Fibroblast of villous mesenchyme (primary cell): Measurements from ENCODE around the gene ZNF426. TPM values are rescaled to one million over a fixed set of nuclear protein-coding genes. Genes with fewer than 3 reads are reported as not detected.

ENCODE experiments used
- DNase-seq: peaks from one replicate; pipeline ENCODE4 v3.0.0-alpha.2; 2010; ENCODE audit warnings: low read depth
- H3K4me3 ChIP-seq: 2 replicates; pipeline ENCODE4 v1.5.1; 2011; ENCODE audit warnings: low read depth, mild to moderate bottlenecking, low read length
- total RNA-seq: library from RNA; depleted of rRNA; stranded (reverse); fragments of >200 nt; gene quantifications from 2 replicates; pipeline ENCODE4 v1.2.3, GENCODE V29; 2012
- TF ChIP-seq, protein P1 (sequence below): IDR thresholded peaks from 2 replicates; pipeline ENCODE4 v1.5.1; 2012; ENCODE audit warnings: low read depth, mild to moderate bottlenecking, low read length; ENCODE audit not compliant: insufficient read depth

ZNF426 gene
- total RNA-seq, 1 donor: 24.2 TPM

DNA sequence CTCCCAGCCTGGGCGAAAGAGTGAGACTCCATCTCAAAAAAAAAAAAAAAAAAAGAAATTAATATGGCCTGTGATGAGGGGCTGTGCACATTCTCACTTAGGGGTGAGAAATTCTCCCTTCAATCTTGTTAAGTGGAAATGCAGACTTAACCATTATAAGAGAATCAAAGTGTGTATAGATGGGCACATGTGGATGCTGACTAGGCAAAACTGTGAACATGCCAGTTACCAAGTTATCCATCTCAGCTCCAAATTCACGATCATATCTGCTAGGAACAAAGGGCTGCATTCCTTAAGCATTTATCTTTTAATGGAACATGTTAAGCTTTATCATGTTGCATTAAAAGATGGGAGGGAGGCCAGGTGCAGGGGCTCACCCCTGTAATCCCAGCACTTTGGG is 44.3 kb downstream of the ZNF426 start:
- H3K4me3 ChIP-seq: no peak overlapping the region
- DNase-seq: no peak
- TF ChIP-seq, protein P1, sequence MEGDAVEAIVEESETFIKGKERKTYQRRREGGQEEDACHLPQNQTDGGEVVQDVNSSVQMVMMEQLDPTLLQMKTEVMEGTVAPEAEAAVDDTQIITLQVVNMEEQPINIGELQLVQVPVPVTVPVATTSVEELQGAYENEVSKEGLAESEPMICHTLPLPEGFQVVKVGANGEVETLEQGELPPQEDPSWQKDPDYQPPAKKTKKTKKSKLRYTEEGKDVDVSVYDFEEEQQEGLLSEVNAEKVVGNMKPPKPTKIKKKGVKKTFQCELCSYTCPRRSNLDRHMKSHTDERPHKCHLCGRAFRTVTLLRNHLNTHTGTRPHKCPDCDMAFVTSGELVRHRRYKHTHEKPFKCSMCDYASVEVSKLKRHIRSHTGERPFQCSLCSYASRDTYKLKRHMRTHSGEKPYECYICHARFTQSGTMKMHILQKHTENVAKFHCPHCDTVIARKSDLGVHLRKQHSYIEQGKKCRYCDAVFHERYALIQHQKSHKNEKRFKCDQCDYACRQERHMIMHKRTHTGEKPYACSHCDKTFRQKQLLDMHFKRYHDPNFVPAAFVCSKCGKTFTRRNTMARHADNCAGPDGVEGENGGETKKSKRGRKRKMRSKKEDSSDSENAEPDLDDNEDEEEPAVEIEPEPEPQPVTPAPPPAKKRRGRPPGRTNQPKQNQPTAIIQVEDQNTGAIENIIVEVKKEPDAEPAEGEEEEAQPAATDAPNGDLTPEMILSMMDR: no peak

DNA sequence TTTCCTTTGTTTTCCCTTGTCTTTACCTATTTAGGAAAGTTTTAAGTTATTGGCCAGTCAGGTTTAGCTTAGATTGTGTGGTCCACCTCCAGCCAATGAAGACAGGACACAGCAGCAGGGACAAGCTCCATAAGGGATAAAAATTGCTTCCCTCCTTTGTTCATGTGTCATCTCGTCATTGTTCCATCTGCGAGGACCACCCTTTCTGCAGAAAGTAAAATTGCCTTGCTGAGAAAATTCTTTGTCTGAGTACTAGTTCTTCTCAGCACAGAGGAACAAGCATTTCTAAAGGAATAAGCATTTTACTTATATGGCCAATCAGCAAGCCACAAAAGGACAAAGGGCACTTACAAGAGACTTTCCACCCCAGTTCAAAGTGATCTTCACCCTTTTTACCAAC is 51.4 kb downstream of the ZNF426 start:
- TF ChIP-seq, protein P1: no peak
- H3K4me3 ChIP-seq: no peak overlapping the region
- no peak for DNase-seq

DNA sequence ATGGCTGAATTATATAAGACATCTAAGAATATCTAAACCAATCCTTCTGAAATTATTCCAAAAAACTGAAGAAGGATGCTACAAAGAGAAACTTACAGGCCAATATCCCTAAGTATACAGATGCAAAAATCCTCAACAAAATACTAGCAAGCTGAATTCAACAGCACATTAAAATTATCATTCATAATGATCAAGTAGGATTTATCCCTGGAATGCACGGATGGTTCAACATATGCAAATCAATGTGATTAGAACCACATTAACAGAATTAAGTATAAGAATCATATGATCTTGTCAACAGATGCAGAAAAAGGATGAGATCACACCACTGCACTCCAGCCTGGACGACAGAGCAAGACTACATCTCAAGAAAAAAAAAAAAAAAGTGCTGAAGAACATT is 53.3 kb downstream of the ZNF426 start:
- no peak overlapping the region for H3K4me3 ChIP-seq
- DNase-seq: no peak
- TF ChIP-seq, protein P1: no peak

DNA sequence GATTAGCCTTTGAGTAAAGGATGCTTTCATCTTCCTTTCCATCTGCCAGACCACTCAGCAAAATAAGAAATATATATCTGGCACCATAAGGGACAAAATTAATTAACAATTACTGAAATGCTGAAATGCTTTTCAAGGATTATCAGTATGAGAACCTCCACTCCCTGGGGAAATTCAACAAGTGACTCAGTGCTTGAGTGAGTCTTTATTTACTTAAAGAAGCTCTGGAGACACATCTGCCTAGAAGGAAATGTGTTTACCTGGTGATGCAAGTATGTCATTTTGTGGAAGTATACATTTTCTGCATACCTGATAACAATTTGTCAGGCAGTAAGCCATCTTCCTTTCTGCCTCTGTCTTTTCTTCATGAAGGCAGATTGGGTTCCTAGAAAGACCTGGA is 63.5 kb downstream of the ZNF426 start:
- TF ChIP-seq, protein P1: no peak
- no peak overlapping the region for H3K4me3 ChIP-seq
- no peak for DNase-seq

Other genes starting within 250 kb of the ZNF426 start
- 11.7 and 14.8 TPM in 2 replicates for gene ZNF699, start 228.8 kb downstream of the ZNF426 start, total RNA-seq
- gene ZNF559, start 214.5 kb downstream of the ZNF426 start, total RNA-seq: 11.6 and 16.0 TPM in 2 replicates
- gene ZNF177, start 175.6 kb downstream of the ZNF426 start, total RNA-seq: 0.64 and 1.7 TPM in 2 replicates
- gene ZNF266, start 103.1 kb downstream of the ZNF426 start, total RNA-seq: 6.4 and 7.3 TPM in 2 replicates
- gene ZNF560, start 40.0 kb downstream of the ZNF426 start, total RNA-seq: 0.86 and 0.97 TPM in 2 replicates
- gene ZNF121, start 45.9 kb upstream of the ZNF426 start, total RNA-seq: 24.2 and 45.3 TPM in 2 replicates
- 33.5 and 57.9 TPM in 2 replicates for gene ZNF561, start 82.6 kb upstream of the ZNF426 start, total RNA-seq
- 22.2 and 32.4 TPM in 2 replicates for gene ZNF562, start 136.5 kb upstream of the ZNF426 start, total RNA-seq
- gene ZNF846, start 230.1 kb upstream of the ZNF426 start, total RNA-seq: 7.7 and 10.8 TPM in 2 replicates